GM23338 (cell line): ENCODE data around the gene DDX25.

Source experiments
- TF ChIP-seq, protein P1 (sequence below), 2 experiments: fragments of 200-600 bp in 1 of 2; sonication (generic) in 1 of 2; conservative IDR thresholded peaks; 2 replicates each; pipeline versions ENCODE4 v1.5.1 to v1.6.1; 2016 to 2017; ENCODE audit warnings: antibody characterized with exemption in 2 of 2, low read depth in 2 of 2, mild to moderate bottlenecking in 2 of 2, moderate library complexity in 1 of 2
- TF ChIP-seq, protein P2 (sequence below): IDR thresholded peaks from one replicate; pipeline ENCODE4 v1.6.1; 2018; ENCODE audit warnings: antibody characterized with exemption; ENCODE audit not compliant: unreplicated experiment

DNA sequence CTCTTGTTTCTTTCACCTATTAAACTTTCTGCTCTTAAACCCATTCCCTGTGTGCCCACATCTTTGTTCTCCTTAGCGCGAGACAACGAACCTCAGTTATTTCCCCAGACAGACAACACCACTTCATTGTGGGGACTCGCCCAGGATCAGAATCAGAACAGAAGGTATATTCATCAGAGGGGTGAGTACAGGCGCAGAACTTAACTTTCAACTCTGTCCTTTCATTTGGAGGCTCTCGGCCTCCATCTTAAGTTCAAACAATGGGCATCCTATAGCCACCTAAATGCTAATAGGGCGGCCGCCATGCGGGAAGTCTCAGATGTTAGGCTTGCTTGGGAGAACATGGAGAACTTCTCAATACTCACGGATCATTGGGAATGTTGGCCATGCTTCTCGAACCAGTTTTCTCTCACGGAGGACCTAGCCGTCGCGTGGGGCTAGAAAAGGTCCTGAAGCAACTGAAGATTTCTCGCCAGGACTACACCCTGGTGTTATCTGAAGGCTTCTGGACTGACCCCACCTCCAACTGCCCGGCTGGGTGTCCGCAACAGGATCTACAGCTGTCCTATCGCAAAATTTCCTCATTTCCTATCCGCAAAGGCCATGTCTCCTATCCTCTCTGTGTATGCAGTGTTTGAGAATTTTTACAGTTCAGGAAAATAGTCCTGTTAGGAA, 30.3 kb upstream of the DDX25 start:
- TF ChIP-seq, protein P1, sequence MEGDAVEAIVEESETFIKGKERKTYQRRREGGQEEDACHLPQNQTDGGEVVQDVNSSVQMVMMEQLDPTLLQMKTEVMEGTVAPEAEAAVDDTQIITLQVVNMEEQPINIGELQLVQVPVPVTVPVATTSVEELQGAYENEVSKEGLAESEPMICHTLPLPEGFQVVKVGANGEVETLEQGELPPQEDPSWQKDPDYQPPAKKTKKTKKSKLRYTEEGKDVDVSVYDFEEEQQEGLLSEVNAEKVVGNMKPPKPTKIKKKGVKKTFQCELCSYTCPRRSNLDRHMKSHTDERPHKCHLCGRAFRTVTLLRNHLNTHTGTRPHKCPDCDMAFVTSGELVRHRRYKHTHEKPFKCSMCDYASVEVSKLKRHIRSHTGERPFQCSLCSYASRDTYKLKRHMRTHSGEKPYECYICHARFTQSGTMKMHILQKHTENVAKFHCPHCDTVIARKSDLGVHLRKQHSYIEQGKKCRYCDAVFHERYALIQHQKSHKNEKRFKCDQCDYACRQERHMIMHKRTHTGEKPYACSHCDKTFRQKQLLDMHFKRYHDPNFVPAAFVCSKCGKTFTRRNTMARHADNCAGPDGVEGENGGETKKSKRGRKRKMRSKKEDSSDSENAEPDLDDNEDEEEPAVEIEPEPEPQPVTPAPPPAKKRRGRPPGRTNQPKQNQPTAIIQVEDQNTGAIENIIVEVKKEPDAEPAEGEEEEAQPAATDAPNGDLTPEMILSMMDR (conservative IDR thresholded peaks at IDR 0.05; ENCODE audit: low read depth in 2 of 2) = no peak
- TF ChIP-seq, protein P2, sequence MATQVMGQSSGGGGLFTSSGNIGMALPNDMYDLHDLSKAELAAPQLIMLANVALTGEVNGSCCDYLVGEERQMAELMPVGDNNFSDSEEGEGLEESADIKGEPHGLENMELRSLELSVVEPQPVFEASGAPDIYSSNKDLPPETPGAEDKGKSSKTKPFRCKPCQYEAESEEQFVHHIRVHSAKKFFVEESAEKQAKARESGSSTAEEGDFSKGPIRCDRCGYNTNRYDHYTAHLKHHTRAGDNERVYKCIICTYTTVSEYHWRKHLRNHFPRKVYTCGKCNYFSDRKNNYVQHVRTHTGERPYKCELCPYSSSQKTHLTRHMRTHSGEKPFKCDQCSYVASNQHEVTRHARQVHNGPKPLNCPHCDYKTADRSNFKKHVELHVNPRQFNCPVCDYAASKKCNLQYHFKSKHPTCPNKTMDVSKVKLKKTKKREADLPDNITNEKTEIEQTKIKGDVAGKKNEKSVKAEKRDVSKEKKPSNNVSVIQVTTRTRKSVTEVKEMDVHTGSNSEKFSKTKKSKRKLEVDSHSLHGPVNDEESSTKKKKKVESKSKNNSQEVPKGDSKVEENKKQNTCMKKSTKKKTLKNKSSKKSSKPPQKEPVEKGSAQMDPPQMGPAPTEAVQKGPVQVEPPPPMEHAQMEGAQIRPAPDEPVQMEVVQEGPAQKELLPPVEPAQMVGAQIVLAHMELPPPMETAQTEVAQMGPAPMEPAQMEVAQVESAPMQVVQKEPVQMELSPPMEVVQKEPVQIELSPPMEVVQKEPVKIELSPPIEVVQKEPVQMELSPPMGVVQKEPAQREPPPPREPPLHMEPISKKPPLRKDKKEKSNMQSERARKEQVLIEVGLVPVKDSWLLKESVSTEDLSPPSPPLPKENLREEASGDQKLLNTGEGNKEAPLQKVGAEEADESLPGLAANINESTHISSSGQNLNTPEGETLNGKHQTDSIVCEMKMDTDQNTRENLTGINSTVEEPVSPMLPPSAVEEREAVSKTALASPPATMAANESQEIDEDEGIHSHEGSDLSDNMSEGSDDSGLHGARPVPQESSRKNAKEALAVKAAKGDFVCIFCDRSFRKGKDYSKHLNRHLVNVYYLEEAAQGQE = no peak
